HG03354 (cell line): ENCODE data around the gene TFPT.
"Not testable (repeated sequence)": the region's sequence is repeated elsewhere in the genome, so short reads cannot be mapped to it uniquely, and the experiment has no call there.

Source experiments
- ATAC-seq: cut with Tn5 transposase; IDR thresholded peaks from one replicate; pipeline ENCODE4 v1.9.1; 2021; ENCODE audit warnings: mild to moderate bottlenecking; ENCODE audit not compliant: unreplicated experiment, poor library complexity, severe bottlenecking

TFPT gene

DNA sequence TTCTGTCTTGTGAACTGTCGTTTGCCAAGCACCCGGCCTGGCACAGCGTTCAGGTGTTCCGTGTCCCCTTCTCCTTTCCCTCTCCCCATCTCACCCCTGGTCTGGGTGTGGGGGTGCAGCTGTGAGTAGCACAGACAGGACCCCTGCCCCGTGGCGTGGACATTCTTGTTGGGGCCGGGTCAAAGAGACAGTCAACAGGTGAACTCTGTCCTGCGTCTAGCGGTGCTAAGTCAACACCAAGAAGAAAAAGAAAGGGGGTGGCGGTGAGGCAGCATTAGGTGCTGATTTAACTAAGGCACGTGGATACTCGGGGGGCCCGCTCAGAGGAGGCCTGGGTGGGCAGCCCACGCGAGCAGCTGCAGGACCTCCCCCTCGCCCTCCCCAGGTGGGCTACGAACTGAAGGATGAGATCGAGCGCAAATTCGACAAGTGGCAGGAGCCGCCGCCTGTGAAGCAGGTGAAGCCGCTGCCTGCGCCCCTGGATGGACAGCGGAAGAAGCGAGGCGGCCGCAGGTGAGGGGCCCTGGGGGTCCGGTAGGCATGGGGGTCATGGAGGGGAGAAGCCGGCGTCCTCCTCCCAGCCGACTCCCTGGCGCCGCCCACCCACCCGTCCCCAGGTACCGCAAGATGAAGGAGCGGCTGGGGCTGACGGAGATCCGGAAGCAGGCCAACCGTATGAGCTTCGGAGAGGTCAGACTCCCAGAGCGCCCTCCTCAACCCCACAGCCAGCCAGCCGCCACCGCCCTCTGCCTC lies 12.4 kb upstream of the TFPT start:
- no peak for ATAC-seq

GRCh38 chr19:54125713-54126112 lies 10.3 kb upstream of the TFPT start:
- no peak for ATAC-seq

DNA sequence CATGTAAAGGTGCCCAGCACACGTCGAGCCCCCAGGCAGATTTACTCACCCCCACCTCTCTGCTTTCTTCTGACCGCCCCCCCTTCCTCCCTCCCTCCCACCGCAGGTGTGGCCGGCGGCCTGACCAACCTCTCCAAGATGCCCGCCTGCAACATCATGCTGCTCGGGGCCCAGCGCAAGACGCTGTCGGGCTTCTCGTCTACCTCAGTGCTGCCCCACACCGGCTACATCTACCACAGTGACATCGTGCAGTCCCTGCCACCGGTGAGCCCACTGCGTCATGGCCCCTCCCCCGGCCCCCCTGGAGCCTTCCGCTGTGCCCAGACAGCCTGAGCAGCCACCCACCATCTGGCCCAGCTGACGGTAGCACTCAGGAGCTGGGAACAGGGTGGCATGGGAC lies 8.9 kb upstream of the TFPT start:
- ATAC-seq = no peak

DNA sequence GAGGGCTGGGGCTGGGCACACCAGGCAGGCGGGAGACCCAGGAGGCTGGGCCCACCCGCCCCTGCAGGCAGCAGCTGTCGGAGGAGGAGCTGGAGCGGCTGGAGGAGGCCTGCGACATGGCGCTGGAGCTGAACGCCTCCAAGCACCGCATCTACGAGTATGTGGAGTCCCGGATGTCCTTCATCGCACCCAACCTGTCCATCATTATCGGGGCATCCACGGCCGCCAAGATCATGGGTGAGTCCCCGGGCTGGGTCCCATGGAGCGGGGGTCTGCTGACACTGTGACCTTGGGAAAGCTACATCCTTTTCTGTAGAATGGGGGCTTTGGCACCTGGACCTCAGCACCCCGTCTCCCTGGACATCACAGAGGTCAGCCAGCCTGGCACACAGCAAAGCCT lies 8.2 kb upstream of the TFPT start:
- ATAC-seq = no peak

- no peak for ATAC-seq
These were observed 5.8 kb upstream of the TFPT start for GRCh38 chr19:54121259-54121658.

DNA sequence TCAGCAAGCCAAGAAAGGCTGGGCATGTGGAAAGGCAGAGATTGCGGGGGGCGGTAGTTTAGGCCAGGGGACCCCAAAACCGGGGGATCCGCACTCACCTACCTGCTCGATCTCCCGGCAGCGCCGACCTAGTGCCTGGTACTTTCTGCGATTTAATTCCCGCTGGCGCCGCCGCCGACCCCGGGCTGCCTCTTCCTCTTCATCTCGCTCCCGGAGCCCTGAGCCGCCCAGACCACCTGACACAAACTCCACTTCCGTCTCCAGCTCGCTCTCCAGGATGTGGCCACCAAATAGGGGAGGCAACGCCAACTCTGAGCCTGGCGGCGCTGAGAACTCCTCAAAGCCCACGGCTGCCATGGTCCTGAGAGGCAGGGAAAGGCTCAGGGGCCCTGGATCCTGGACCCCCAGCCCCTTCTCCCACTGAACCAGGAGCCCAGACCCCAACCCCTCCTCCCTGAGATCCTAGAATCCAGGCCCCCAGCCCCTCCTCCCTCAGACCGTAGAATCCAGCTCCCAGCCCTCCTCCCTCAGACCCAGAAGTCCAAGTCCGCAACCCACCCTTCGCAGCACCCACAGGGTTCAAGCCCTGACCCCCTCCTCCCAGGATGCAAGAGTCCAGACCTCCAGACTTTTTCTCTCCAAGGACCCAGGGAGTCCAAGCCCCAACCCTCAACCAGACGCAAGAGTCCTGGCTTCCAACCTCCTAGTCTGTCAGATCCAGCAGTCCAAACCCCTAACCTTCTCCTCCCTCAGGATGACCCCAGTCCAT lies 933 bp downstream of the TFPT start:
- ATAC-seq = no peak

- no peak for ATAC-seq
These were observed 5.8 kb downstream of the TFPT start for GRCh38 chr19:54109651-54110050.

GRCh38 chr19:54108496-54108895 lies 7.0 kb downstream of the TFPT start:
- no peak for ATAC-seq

- no peak for ATAC-seq
These were observed 7.5 kb downstream of the TFPT start for GRCh38 chr19:54107876-54108490.

DNA sequence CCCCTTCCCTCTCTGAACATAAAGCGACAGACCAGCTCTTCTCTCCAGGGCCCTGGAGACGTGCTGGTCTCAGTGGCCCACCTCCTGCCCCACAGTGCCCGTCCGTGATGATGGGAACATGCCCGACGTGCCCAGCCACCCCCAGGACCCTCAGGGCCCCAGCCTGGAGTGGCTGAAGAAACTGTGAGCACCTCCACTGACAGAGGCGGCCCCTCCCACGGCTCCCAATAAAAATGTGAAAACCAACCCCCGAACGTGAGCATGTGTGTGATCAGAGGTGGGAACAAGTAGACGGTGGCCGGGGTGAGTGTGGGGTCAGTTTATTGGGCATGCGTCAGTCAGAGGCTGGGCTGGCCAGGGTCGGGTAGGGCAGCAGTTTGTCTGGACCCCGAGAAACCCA lies 8.7 kb downstream of the TFPT start:
- ATAC-seq = no peak

GRCh38 chr19:54105796-54106195 lies 9.7 kb downstream of the TFPT start:
- no peak for ATAC-seq

DNA sequence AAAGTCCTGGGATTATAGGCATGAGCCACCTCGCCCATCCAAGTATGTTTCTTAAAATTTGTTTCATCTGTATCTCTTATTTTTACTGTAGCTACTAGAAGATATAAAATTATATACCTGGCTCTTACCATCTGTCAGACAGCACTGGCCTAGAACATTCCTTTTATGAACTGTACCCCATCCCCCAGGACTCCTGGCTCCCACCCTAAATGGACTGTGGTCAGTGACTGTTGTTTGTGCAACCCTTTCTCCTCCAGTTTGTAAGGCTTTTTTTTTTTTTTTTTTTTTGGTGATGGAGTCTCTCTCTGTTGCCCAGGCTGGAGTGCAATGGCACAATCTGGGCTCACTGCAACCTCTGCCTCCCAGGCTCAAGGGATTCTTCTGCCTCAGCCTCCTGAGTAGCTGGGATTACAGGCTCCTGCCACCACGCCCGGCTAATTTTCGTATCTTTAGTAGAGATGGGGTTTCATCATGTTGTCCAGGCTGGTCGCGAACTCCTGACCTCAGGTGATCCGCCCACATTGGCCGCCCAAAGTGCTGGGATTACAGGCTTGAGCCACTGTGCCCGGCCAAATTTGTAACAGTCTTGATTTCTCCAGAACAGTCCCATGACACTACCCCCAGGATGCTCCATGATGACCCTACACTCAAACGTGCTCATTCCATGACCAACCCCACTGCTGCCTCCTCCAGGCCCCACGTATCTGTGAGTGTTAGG lies 10.3 kb downstream of the TFPT start:
- no peak for ATAC-seq

DNA sequence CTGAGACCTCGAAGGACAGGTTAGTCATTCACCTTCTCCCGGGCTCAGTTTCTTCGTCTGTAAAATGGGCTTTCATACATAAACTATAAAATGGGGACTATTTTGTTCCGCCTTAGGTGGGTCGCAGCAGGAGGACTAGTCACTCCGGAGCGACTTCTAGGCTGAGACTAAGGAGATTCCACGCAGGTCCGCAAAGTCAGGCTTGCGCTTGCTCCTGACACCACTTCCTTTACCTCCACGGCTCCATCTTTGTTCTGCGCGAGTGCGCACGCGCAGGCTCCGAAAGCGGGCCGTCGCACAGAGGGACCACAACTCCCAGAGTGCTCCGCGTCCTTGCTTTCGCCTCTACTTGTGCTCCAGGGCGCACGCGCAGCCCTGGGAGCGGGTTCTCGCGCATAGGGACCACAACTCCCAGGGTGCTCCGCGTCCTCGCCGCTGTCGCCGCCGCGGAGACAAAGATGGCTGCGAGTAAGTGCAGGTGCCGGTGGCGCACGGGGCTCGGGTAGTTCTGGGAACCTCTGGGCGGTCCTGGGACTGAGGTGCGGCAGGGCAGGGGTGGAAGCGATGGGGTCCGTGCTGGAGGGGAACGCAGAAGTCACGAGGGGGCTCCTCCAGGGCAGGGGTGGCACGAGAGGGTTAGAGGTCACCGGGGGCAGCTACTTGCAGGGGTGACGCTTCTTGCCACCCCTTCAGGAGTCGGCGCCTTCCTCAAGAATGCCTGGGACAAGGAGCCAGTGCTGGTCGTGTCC lies 12.9 kb downstream of the TFPT start, which contains the start of gene NDUFA3:
Gene NDUFA3 (plus strand): TSS at position 435 of the 749 bp plus-strand sequence. CDS start 24 bp downstream, at position 459.
- ATAC-seq = peak; percentile 94

- ATAC-seq = no peak
These were observed 14.9 kb downstream of the TFPT start, which contains the start of gene OSCAR for GRCh38 chr19:54100561-54100960. TSS of gene OSCAR (minus strand) at chr19:54100803. CDS start at chr19:54100792, 11 bp downstream.

DNA sequence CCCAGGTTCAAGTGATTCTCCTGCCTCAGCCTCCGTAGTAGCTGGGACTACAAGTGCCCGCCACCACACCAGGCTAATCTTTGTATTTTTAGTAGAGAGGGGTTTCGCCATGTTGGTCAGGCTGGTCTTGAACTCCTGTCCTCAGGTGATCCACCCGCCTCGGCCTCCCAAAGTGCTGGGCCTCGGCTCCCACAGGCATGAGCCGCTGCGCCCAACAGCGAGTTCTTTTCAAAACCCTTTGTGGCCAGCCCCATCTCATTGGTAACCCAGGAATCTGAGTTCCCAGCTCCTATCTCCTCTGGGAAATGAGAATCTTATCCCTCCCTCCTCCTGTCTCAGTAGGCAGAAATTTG lies 15.6 kb downstream of the TFPT start:
- not testable (repeated sequence) for ATAC-seq

GRCh38 chr19:54099190-54099902 lies 16.1 kb downstream of the TFPT start:
- no peak for ATAC-seq

DNA sequence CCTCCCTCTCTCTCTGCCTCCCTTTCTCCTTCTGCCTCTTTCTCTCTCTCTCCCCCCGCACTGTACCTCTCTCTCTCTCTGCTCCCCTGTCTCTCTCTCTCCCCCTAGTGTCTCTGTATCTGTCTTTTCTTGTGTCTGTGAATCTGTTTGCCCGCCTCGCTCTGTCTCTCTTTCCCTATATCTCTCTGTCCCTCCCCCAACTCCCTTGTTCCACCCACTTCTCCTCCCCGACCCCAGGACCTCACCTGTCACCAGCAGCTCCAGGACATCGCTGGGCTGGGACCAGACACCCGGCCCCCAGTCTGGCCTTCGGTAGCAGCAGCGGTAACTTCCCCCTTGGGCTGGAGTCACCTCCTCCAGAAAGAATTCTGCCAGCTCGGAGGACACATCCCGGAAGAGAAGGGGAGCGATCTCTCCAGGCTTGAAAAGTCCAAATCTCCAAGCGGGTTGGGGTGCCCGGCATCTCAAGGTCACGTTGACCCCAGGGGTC lies 18.8 kb downstream of the TFPT start:
- ATAC-seq = no peak

GRCh38 chr19:54095859-54096616 lies 19.4 kb downstream of the TFPT start:
- not testable (repeated sequence) for ATAC-seq
